GM12878 (cell line): ENCODE results near the gene SRMS. TPM values are rescaled to one million over a fixed set of nuclear protein-coding genes. Genes with fewer than 3 reads are reported as not detected.

Source experiments
- ATAC-seq: fragments of 200-7000 bp; cut with Tn5 transposase; 3 replicates; pipeline ENCODE4 v1.9.1; 2020; ENCODE audit warnings: mild to moderate bottlenecking, moderate library complexity
- BruUV-seq: library from RNA; stranded (reverse); fragments of 400-500 nt; replicated peaks from 2 replicates; lab custom pipeline; 2021; lab: Mats Ljungman, UMichigan
- CTCF ChIA-PET: fragments of 300-600 bp; sonication (Branson Sonifier 250); formaldehyde crosslinking; extraction: SDS; loops from one replicate; lab custom pipeline; 2021; ENCODE audit warnings: inconsistent platforms; lab: Yijun Ruan, JAX
- POLR2A ChIA-PET: fragments of 350-600 bp; formaldehyde crosslinking; extraction: SDS; loops from one replicate; lab custom pipeline; 2021; ENCODE audit warnings: inconsistent platforms; lab: Charles Lee
- RAD21 ChIA-PET: fragments of 300-600 bp; sonication (Branson Sonifier 250); formaldehyde crosslinking; loops from one replicate; lab custom pipeline; 2023; ENCODE audit warnings: antibody characterized with exemption; ENCODE audit not compliant: unreplicated experiment; lab: Charles Lee
- SMC1A ChIA-PET: fragments of 300-600 bp; sonication (Branson Sonifier 250); formaldehyde crosslinking; loops from one replicate; lab custom pipeline; 2023; ENCODE audit not compliant: unreplicated experiment, uncharacterized antibody; lab: Charles Lee
- DNase-seq: peaks from one replicate; pipeline ENCODE4 v3.0.0-alpha.2; 2011; ENCODE audit warnings: low read depth, low spot score
- FAIRE-seq: peaks from 3 replicates; lab custom pipeline; 2011; peaks lifted over from hg19 to GRCh38; lab: Jason Lieb, UNC
- H2AFZ ChIP-seq: 2 replicates; pipeline ENCODE4 v1.6.0; 2011; ENCODE audit warnings: low read depth, low read length, control low read depth; ENCODE audit not compliant: control insufficient read depth
- H3K27ac ChIP-seq: 2 replicates; pipeline ENCODE4 v1.5.1; 2011; ENCODE audit warnings: control low read depth; ENCODE audit not compliant: control insufficient read depth, insufficient read depth
- H3K27me3 ChIP-seq, 2 experiments: replicated peaks in 1 of 2; 2 replicates each; pipeline versions ENCODE4 v1.6.0 to v1.6.1; 2011; ENCODE audit warnings: low read length in 1 of 2; ENCODE audit not compliant: control insufficient read depth in 2 of 2, insufficient read depth in 2 of 2
- H3K36me3 ChIP-seq, 2 experiments: 2 replicates each; pipeline ENCODE4 v1.5.1; 2011; ENCODE audit warnings: low read length in 1 of 2; ENCODE audit not compliant: control insufficient read depth in 2 of 2, insufficient read depth in 2 of 2
- H3K4me1 ChIP-seq: 2 replicates; pipeline ENCODE4 v1.6.1; 2011; ENCODE audit warnings: mild to moderate bottlenecking, low read length, moderate library complexity, mixed read lengths; ENCODE audit not compliant: control insufficient read depth, insufficient read depth
- H3K4me2 ChIP-seq: 2 replicates; pipeline ENCODE4 v1.6.0; 2011; ENCODE audit warnings: control low read depth; ENCODE audit not compliant: control insufficient read depth, insufficient read depth
- H3K4me3 ChIP-seq: fragments of 200-600 bp; sonication (generic); 2 replicates; pipeline ENCODE4 v1.5.1; 2016
- H3K79me2 ChIP-seq: 2 replicates; pipeline ENCODE4 v1.6.0; 2011; ENCODE audit warnings: low read length; ENCODE audit not compliant: control insufficient read depth, insufficient read depth
- H3K9ac ChIP-seq: 2 replicates; pipeline ENCODE4 v1.8.0; 2011; ENCODE audit warnings: low read length, control low read depth, mixed read lengths; ENCODE audit not compliant: control insufficient read depth, insufficient read depth
- H3K9me3 ChIP-seq: replicated peaks from 3 replicates; pipeline ENCODE4 v1.5.1; 2011; ENCODE audit warnings: mild to moderate bottlenecking, low read length; ENCODE audit not compliant: control insufficient read depth, insufficient read depth
- H4K20me1 ChIP-seq: 2 replicates; pipeline ENCODE4 v1.6.0; 2011; ENCODE audit not compliant: control insufficient read depth, insufficient read depth
- CREB1 ChIP-seq: IDR thresholded peaks from 2 replicates; pipeline ENCODE4 v1.6.1; 2012; ENCODE audit warnings: low read depth, mild to moderate bottlenecking, inconsistent platforms
- HDAC2 ChIP-seq: fragments of 200-600 bp; sonication (generic); IDR thresholded peaks from 2 replicates; pipeline ENCODE4 v1.6.1; 2017
- KDM1A ChIP-seq: fragments of 200-600 bp; sonication (generic); IDR thresholded peaks from 2 replicates; pipeline ENCODE4 v1.6.1; 2016; ENCODE audit warnings: borderline replicate concordance
- NFIC ChIP-seq: IDR thresholded peaks from 2 replicates; pipeline ENCODE4 v1.6.1; 2012; ENCODE audit warnings: low read depth, mild to moderate bottlenecking, inconsistent platforms, low read length, moderate library complexity
- RBBP5 ChIP-seq: fragments of 200-600 bp; sonication (generic); conservative IDR thresholded peaks from 2 replicates; pipeline ENCODE4 v1.6.1; 2016
- RELA ChIP-seq: fragments of 450-650 bp; IDR thresholded peaks from 2 replicates; pipeline ENCODE4 v1.8.0; 2014; ENCODE audit warnings: borderline replicate concordance; ENCODE audit not compliant: partially characterized antibody
- RFX5 ChIP-seq: IDR thresholded peaks from 2 replicates; pipeline ENCODE4 v1.6.1; 2011; ENCODE audit warnings: low read depth, low read length, improper control_type of control experiment
- SKIL ChIP-seq: fragments of 450-650 bp; IDR thresholded peaks from 2 replicates; pipeline ENCODE4 v1.6.1; 2017; ENCODE audit warnings: mild to moderate bottlenecking, low read depth, inconsistent platforms; ENCODE audit not compliant: poor library complexity, severe bottlenecking
- SUPT20H ChIP-seq: IDR thresholded peaks from 2 replicates; pipeline ENCODE4 v1.6.1; 2011; ENCODE audit warnings: low read depth, mild to moderate bottlenecking, low read length, moderate library complexity, borderline replicate concordance; ENCODE audit not compliant: control insufficient read depth
- WGBS: methylation state at CpG from one replicate; pipeline ENCODE4 v1.1.6; 2016; ENCODE audit warnings: low lambda C conversion rate; ENCODE audit not compliant: insufficient replicate concordance, insufficient coverage; ENCODE audit errors: missing lambda C conversion rate; 5-methylcytosine and 5-hydroxymethylcytosine counted together
- in situ Hi-C: fragments of 300-500 bp; cut with MboI; formaldehyde crosslinking; loops from 9 replicates; pipeline ENCODE4 v1.14.3; 2018; ENCODE audit warnings: mixed read lengths
- intact Hi-C: fragments of 100-400 bp; cut with micrococcal nuclease; formaldehyde crosslinking; loops from one replicate; pipeline ENCODE4 v1.14.2; 2022; ENCODE audit not compliant: unreplicated experiment
- polyA plus RNA-seq, 11 experiments: library from polyadenylated mRNA; depleted of rRNA in 4 of 11; unstranded in 6 of 11; stranded (reverse) in 5 of 11; fragments of >200 nt; fragmentation: Nextera tagmentation in 4 of 11; fragmentation: Illumina TruSeq in 1 of 11; extraction: Ambion mirVana in 4 of 11; extraction: Trizol in 1 of 11; gene quantifications; 1 replicate in 1 of 11; 2 replicates in 10 of 11; pipeline versions ENCODE4 v1.2.1 to v1.2.3, GENCODE V29; 2011 to 2016; ENCODE audit warnings: inconsistent platforms in 2 of 11, missing spikeins in 2 of 11, low read depth in 1 of 11
- total RNA-seq, 4 experiments: library from RNA; depleted of rRNA in 3 of 4; stranded (reverse); fragments of >200 nt in 3 of 4; fragmentation: Illumina TruSeq in 1 of 4; extraction: Trizol in 1 of 4; gene quantifications; 2 replicates each; pipeline versions ENCODE4 v1.2.1 to v1.2.3, GENCODE V29; 2013 to 2021

The SRMS gene
- total and polyA plus RNA-seq, 10 of the 15 experiments (the other 5 are each of a cell fraction or from before 2014, with no cell fraction given): not detected

GRCh38 chr20:63497138-63497945 lies 50.2 kb downstream of the SRMS start:
- H2AFZ ChIP-seq: no peak overlapping the region
- POLR2A ChIA-PET: no interaction called here
- no peaks in the 10 kb centered on the region for H3K9me3 ChIP-seq
- no peak for FAIRE-seq
- no peak overlapping the region for H3K9ac ChIP-seq
- 32% methylated on average over 20 of the region's 20 CpGs for WGBS
- RAD21 ChIA-PET: interaction anchor here (0.9 to 1.7 kb wide), 2 partner anchors 41 to 144 kb away, joined by 3 to 12 read pairs; partner anchors contain the start of gene PTK6
- ATAC-seq: no peak
- H3K27me3 ChIP-seq: peaks cover 1 to 4% of the 10 kb centered on the region in 2 experiments; a peak in 3 of 4 replicates
- no peaks in the 10 kb centered on the region for H3K79me2 ChIP-seq
- CTCF ChIA-PET: interaction anchor here (0.9 to 2.6 kb wide), 10 partner anchors 13 to 81 kb away, joined by 3 to 19 read pairs (median 3); partner anchors contain the start of gene PTK6
- no TSS peak for BruUV-seq
- TF ChIP-seq SUPT20H (no peak), CREB1 (no peak), RELA (no peak), RBBP5 (no peak), KDM1A (no peak), HDAC2 (no peak), RFX5 (no peak), NFIC (no peak), SKIL (no peak)
- TF ChIP-seq, all 136 proteins: peak for 0
- Histone ChIP-seq H3K4me1 (no peaks in the 10 kb centered on the region), H3K4me3 (no peak overlapping the region), H4K20me1 (no peaks in the 10 kb centered on the region), H3K27ac (no peak overlapping the region), H3K4me2 (no peak overlapping the region), H3K36me3 (no peaks in the 10 kb centered on the region)
- in situ Hi-C loops: no loop called here
- SMC1A ChIA-PET: interaction anchor here (1.2 to 2.3 kb wide), 3 partner anchors 31 to 76 kb away, joined by 4 to 12 read pairs (median 5); partner anchors contain the start of genes HELZ2 and PTK6
- intact Hi-C loops: no loop called here
- no peak for DNase-seq
